GM12878 (cell line): ENCODE measurements around the gene DDX11. TPM values are rescaled to one million over a fixed set of nuclear protein-coding genes. Genes with fewer than 3 reads are reported as not detected.
"Not testable (repeated sequence)": the region's sequence is repeated elsewhere in the genome, so short reads cannot be mapped to it uniquely, and the experiment has no call there.

Experiments
- ATAC-seq: fragments of 200-7000 bp; cut with Tn5 transposase; 3 replicates; pipeline ENCODE4 v1.9.1; 2020; ENCODE audit warnings: mild to moderate bottlenecking, moderate library complexity
- BruUV-seq: library from RNA; stranded (reverse); fragments of 400-500 nt; replicated peaks from 2 replicates; lab custom pipeline; 2021; lab: Mats Ljungman, UMichigan
- CTCF ChIA-PET: fragments of 300-600 bp; sonication (Branson Sonifier 250); formaldehyde crosslinking; extraction: SDS; loops from one replicate; lab custom pipeline; 2021; ENCODE audit warnings: inconsistent platforms; lab: Yijun Ruan, JAX
- POLR2A ChIA-PET: fragments of 350-600 bp; formaldehyde crosslinking; extraction: SDS; loops from one replicate; lab custom pipeline; 2021; ENCODE audit warnings: inconsistent platforms; lab: Charles Lee
- RAD21 ChIA-PET: fragments of 300-600 bp; sonication (Branson Sonifier 250); formaldehyde crosslinking; loops from one replicate; lab custom pipeline; 2023; ENCODE audit warnings: antibody characterized with exemption; ENCODE audit not compliant: unreplicated experiment; lab: Charles Lee
- SMC1A ChIA-PET: fragments of 300-600 bp; sonication (Branson Sonifier 250); formaldehyde crosslinking; loops from one replicate; lab custom pipeline; 2023; ENCODE audit not compliant: unreplicated experiment, uncharacterized antibody; lab: Charles Lee
- DNase-seq: peaks from one replicate; pipeline ENCODE4 v3.0.0-alpha.2; 2011; ENCODE audit warnings: low read depth, low spot score
- FAIRE-seq: peaks from 3 replicates; lab custom pipeline; 2011; peaks lifted over from hg19 to GRCh38; lab: Jason Lieb, UNC
- H2AFZ ChIP-seq: 2 replicates; pipeline ENCODE4 v1.6.0; 2011; ENCODE audit warnings: low read depth, low read length, control low read depth; ENCODE audit not compliant: control insufficient read depth
- H3K27ac ChIP-seq: 2 replicates; pipeline ENCODE4 v1.5.1; 2011; ENCODE audit warnings: control low read depth; ENCODE audit not compliant: control insufficient read depth, insufficient read depth
- H3K27me3 ChIP-seq, 2 experiments: replicated peaks in 1 of 2; 2 replicates each; pipeline versions ENCODE4 v1.6.0 to v1.6.1; 2011; ENCODE audit warnings: low read length in 1 of 2; ENCODE audit not compliant: control insufficient read depth in 2 of 2, insufficient read depth in 2 of 2
- H3K36me3 ChIP-seq, 2 experiments: 2 replicates each; pipeline ENCODE4 v1.5.1; 2011; ENCODE audit warnings: low read length in 1 of 2; ENCODE audit not compliant: control insufficient read depth in 2 of 2, insufficient read depth in 2 of 2
- H3K4me1 ChIP-seq: 2 replicates; pipeline ENCODE4 v1.6.1; 2011; ENCODE audit warnings: mild to moderate bottlenecking, low read length, moderate library complexity, mixed read lengths; ENCODE audit not compliant: control insufficient read depth, insufficient read depth
- H3K4me2 ChIP-seq: 2 replicates; pipeline ENCODE4 v1.6.0; 2011; ENCODE audit warnings: control low read depth; ENCODE audit not compliant: control insufficient read depth, insufficient read depth
- H3K4me3 ChIP-seq: fragments of 200-600 bp; sonication (generic); 2 replicates; pipeline ENCODE4 v1.5.1; 2016
- H3K79me2 ChIP-seq: 2 replicates; pipeline ENCODE4 v1.6.0; 2011; ENCODE audit warnings: low read length; ENCODE audit not compliant: control insufficient read depth, insufficient read depth
- H3K9ac ChIP-seq: 2 replicates; pipeline ENCODE4 v1.8.0; 2011; ENCODE audit warnings: low read length, control low read depth, mixed read lengths; ENCODE audit not compliant: control insufficient read depth, insufficient read depth
- H3K9me3 ChIP-seq: replicated peaks from 3 replicates; pipeline ENCODE4 v1.5.1; 2011; ENCODE audit warnings: mild to moderate bottlenecking, low read length; ENCODE audit not compliant: control insufficient read depth, insufficient read depth
- H4K20me1 ChIP-seq: 2 replicates; pipeline ENCODE4 v1.6.0; 2011; ENCODE audit not compliant: control insufficient read depth, insufficient read depth
- WGBS: methylation state at CpG from one replicate; pipeline ENCODE4 v1.1.6; 2016; ENCODE audit warnings: low lambda C conversion rate; ENCODE audit not compliant: insufficient replicate concordance, insufficient coverage; ENCODE audit errors: missing lambda C conversion rate; 5-methylcytosine and 5-hydroxymethylcytosine counted together
- in situ Hi-C: fragments of 300-500 bp; cut with MboI; formaldehyde crosslinking; loops from 9 replicates; pipeline ENCODE4 v1.14.3; 2018; ENCODE audit warnings: mixed read lengths
- intact Hi-C: fragments of 100-400 bp; cut with micrococcal nuclease; formaldehyde crosslinking; loops from one replicate; pipeline ENCODE4 v1.14.2; 2022; ENCODE audit not compliant: unreplicated experiment
- polyA plus RNA-seq, 11 experiments: library from polyadenylated mRNA; depleted of rRNA in 4 of 11; unstranded in 6 of 11; stranded (reverse) in 5 of 11; fragments of >200 nt; fragmentation: Nextera tagmentation in 4 of 11; fragmentation: Illumina TruSeq in 1 of 11; extraction: Ambion mirVana in 4 of 11; extraction: Trizol in 1 of 11; gene quantifications; 1 replicate in 1 of 11; 2 replicates in 10 of 11; pipeline versions ENCODE4 v1.2.1 to v1.2.3, GENCODE V29; 2011 to 2016; ENCODE audit warnings: inconsistent platforms in 2 of 11, missing spikeins in 2 of 11, low read depth in 1 of 11
- total RNA-seq, 4 experiments: library from RNA; depleted of rRNA in 3 of 4; stranded (reverse); fragments of >200 nt in 3 of 4; fragmentation: Illumina TruSeq in 1 of 4; extraction: Trizol in 1 of 4; gene quantifications; 2 replicates each; pipeline versions ENCODE4 v1.2.1 to v1.2.3, GENCODE V29; 2013 to 2021

The DDX11 gene
- total and polyA plus RNA-seq, 10 of the 15 experiments (the other 5 are each of a cell fraction or from before 2014, with no cell fraction given), result 3.8 to 94.2 (median 46.3) TPM

DNA sequence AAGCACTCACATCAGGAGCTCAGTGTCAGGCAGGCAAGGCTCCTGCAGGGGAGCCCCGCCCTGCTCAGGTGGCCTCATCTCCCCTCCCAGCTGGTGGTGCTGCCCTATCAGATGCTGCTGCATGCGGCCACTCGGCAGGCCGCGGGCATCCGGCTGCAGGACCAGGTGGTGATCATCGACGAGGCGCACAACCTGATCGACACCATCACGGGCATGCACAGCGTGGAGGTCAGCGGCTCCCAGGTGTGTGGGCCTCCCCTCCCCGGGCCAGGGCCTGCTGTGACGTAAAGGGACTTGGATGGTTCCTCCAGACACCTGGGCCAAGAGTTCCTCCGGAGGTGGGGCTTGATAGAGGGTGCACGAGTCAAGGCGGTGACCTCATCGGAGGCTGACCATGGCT lies 18.0 kb downstream of the DDX11 start:
- H3K27me3 ChIP-seq, H3K27ac ChIP-seq, H3K4me3 ChIP-seq, DNase-seq, H3K4me1 ChIP-seq, H2AFZ ChIP-seq, ATAC-seq, in situ Hi-C loops, RAD21 ChIA-PET, H3K9ac ChIP-seq, intact Hi-C loops, BruUV-seq, H3K9me3 ChIP-seq, H3K79me2 ChIP-seq, FAIRE-seq, H4K20me1 ChIP-seq, CTCF ChIA-PET, H3K36me3 ChIP-seq, POLR2A ChIA-PET, SMC1A ChIA-PET, H3K4me2 ChIP-seq: not testable (repeated sequence)
- WGBS, result 93% methylated on average over 19 of the region's 19 CpGs

DNA sequence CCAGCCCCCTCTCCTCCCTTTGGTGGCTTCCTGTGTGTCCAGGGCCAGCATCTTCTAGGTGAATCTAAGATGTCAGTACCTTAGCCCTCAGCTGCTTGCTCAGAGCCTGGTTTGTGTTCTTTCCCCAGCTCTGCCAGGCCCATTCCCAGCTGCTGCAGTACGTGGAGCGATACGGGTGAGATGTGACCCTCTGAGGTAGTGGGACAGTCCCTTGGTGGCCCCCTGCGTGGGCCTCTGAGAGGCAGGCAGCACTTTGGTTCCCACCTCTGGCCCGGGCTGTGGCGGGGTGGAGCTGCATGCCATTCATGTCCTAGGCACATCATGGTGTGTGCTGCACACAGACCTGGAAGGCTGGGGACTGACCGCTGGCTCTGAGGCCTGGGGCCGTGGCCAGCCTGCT lies 19.1 kb downstream of the DDX11 start:
- SMC1A ChIA-PET, H3K9ac ChIP-seq, intact Hi-C loops, H3K36me3 ChIP-seq, CTCF ChIA-PET, H3K4me3 ChIP-seq, H3K4me2 ChIP-seq, H3K27ac ChIP-seq, in situ Hi-C loops, H2AFZ ChIP-seq, BruUV-seq, H3K9me3 ChIP-seq, H3K4me1 ChIP-seq, H3K27me3 ChIP-seq, POLR2A ChIA-PET, FAIRE-seq, ATAC-seq, H4K20me1 ChIP-seq, DNase-seq, H3K79me2 ChIP-seq, RAD21 ChIA-PET: not testable (repeated sequence)
- WGBS, result 100% methylated on average over 6 of the region's 8 CpGs

DNA sequence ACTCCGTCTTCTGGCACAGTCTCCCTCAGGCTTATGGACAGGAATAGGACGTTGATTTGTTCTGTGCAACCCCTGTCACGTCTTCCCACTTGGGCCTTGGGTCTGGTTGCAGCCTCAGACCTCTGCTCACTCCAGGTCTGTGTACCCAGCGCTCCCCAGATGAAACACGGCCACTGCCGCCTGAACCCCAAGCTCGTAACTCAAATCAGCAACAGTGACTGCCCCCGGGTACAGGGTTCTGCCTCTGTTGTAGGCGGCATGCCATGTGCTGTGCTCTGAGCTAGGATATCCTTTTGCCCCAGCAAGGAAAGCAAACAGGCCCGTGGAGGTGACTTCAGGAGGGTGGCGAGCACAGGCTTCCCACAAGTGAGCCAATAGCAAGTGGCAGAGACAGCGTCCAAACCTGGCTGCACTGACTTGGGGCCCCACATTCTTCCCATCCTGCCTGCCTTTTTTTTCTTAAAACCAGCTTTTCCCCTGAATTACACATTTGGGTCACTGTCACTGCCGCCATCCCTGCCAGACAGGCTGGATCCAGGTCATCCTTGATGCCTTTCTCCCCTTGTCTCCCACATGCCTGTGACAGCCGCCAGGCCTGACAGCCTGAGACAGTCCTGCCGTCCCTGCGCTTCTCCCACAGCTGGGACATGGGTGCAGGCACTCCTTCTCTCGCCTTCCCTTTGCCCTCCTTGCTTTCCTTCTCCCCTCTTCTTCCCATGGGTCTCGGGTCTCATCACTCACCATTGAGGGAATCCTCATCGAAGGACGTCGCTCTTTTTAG lies 21.6 kb downstream of the DDX11 start:
- H3K9ac ChIP-seq, H3K4me1 ChIP-seq, RAD21 ChIA-PET, BruUV-seq, DNase-seq, H3K9me3 ChIP-seq, H3K36me3 ChIP-seq, H4K20me1 ChIP-seq, FAIRE-seq, H3K4me3 ChIP-seq, CTCF ChIA-PET, ATAC-seq, H3K27me3 ChIP-seq, H2AFZ ChIP-seq, H3K27ac ChIP-seq, intact Hi-C loops, H3K79me2 ChIP-seq, POLR2A ChIA-PET, H3K4me2 ChIP-seq, in situ Hi-C loops, SMC1A ChIA-PET: not testable (repeated sequence)
- WGBS, result 98% methylated on average over 15 of the region's 21 CpGs
